Measurements from ENCODE around the gene SMARCD3.

- no peak for TF ChIP-seq CTCF (IDR thresholded peaks at IDR 0.05; ENCODE audit: insufficient read depth, low read length)
- TF ChIP-seq REST (IDR thresholded peaks at IDR 0.05; ENCODE audit: insufficient replicate concordance, low read depth) = no peak
Measured at GRCh38 chr7:151235091-151235787, 13.3 kb downstream of the SMARCD3 start.
